SK-N-SH treated with all-trans-retinoic acid at 6 μM for 48 hours (cell line): ENCODE measurements around the gene AMY2A.
"Not testable (repeated sequence)": the region's sequence is repeated elsewhere in the genome, so short reads cannot be mapped to it uniquely, and the experiment has no call there.

Experiments
- ATAC-seq: fragments of 200-7000 bp; cut with Tn5 transposase; 3 replicates; pipeline ENCODE4 v1.9.1; 2020; ENCODE audit warnings: mild to moderate bottlenecking, moderate library complexity
- ARNTL ChIP-seq: fragments of 450-650 bp; formaldehyde crosslinking; IDR thresholded peaks from 2 replicates; pipeline ENCODE4 v1.5.0; 2020; ENCODE audit warnings: low read depth, mild to moderate bottlenecking, moderate library complexity, borderline replicate concordance
- BACH2 ChIP-seq: fragments of 250-450 bp; sonication (Bioruptor Pico); IDR thresholded peaks from 2 replicates; pipeline ENCODE4 v1.9.0; 2021; ENCODE audit warnings: mild to moderate bottlenecking, borderline replicate concordance
- CSRNP3 ChIP-seq: fragments of 250-450 bp; sonication (Bioruptor Pico); IDR thresholded peaks from 2 replicates; pipeline ENCODE4 v1.5.1; 2021; ENCODE audit warnings: mild to moderate bottlenecking, moderate library complexity
- ESRRG ChIP-seq: fragments of 250-450 bp; sonication (Bioruptor Pico); IDR thresholded peaks from 2 replicates; pipeline ENCODE4 v1.6.1; 2021; ENCODE audit warnings: mild to moderate bottlenecking
- GLIS3 ChIP-seq: fragments of 250-450 bp; sonication (Bioruptor Pico); IDR thresholded peaks from 2 replicates; pipeline ENCODE4 v1.5.0; 2020; ENCODE audit warnings: mild to moderate bottlenecking, moderate library complexity
- ISL1 ChIP-seq: fragments of 250-450 bp; sonication (Bioruptor Pico); IDR thresholded peaks from 2 replicates; pipeline ENCODE4 v2.1.2; 2022; ENCODE audit warnings: mild to moderate bottlenecking, moderate library complexity
- OSR1 ChIP-seq: fragments of 250-450 bp; sonication (Bioruptor Pico); IDR thresholded peaks from 2 replicates; pipeline ENCODE4 v1.8.0; 2022; ENCODE audit warnings: moderate library complexity, mild to moderate bottlenecking, inconsistent platforms
- PATZ1 ChIP-seq: fragments of 250-450 bp; sonication (Bioruptor Pico); IDR thresholded peaks from 2 replicates; pipeline ENCODE4 v1.8.0; 2020; ENCODE audit warnings: mild to moderate bottlenecking, moderate library complexity, borderline replicate concordance
- PPARA ChIP-seq: fragments of 250-450 bp; sonication (Bioruptor Pico); IDR thresholded peaks from 2 replicates; pipeline ENCODE4 v1.5.0; 2020; ENCODE audit warnings: mild to moderate bottlenecking, borderline replicate concordance
- RARB ChIP-seq: fragments of 250-450 bp; sonication (Bioruptor Pico); IDR thresholded peaks from 2 replicates; pipeline ENCODE4 v1.8.0; 2021; ENCODE audit warnings: mild to moderate bottlenecking, moderate library complexity
- SNAI2 ChIP-seq: fragments of 250-450 bp; sonication (Bioruptor Pico); IDR thresholded peaks from 2 replicates; pipeline ENCODE4 v1.5.0; 2020; ENCODE audit warnings: mild to moderate bottlenecking, moderate library complexity
- TCF4 ChIP-seq: fragments of 250-450 bp; sonication (Bioruptor Pico); IDR thresholded peaks from 2 replicates; pipeline ENCODE4 v1.8.0; 2021; ENCODE audit warnings: mild to moderate bottlenecking, moderate library complexity, borderline replicate concordance
- TOX ChIP-seq: fragments of 250-450 bp; sonication (Bioruptor Pico); IDR thresholded peaks from 2 replicates; pipeline ENCODE4 v1.8.0; 2021; ENCODE audit warnings: mild to moderate bottlenecking, moderate library complexity, borderline replicate concordance
- TSHZ2 ChIP-seq: fragments of 250-450 bp; sonication (Bioruptor Pico); IDR thresholded peaks from 2 replicates; pipeline ENCODE4 v1.5.0; 2020; ENCODE audit warnings: mild to moderate bottlenecking, moderate library complexity
- ZC3H10 ChIP-seq: fragments of 250-450 bp; sonication (Bioruptor Pico); IDR thresholded peaks from 2 replicates; pipeline ENCODE4 v1.5.1; 2021; ENCODE audit warnings: mild to moderate bottlenecking, moderate library complexity
- ZFP3 ChIP-seq: fragments of 250-450 bp; sonication (Bioruptor Pico); IDR thresholded peaks from 2 replicates; pipeline ENCODE4 v1.5.0; 2020; ENCODE audit warnings: mild to moderate bottlenecking, moderate library complexity
- ZFP30 ChIP-seq: fragments of 450-650 bp; formaldehyde crosslinking; IDR thresholded peaks from 2 replicates; pipeline ENCODE4 v1.5.0; 2022; ENCODE audit warnings: mild to moderate bottlenecking, moderate library complexity
- ZNF565 ChIP-seq: fragments of 450-650 bp; formaldehyde crosslinking; conservative IDR thresholded peaks from 2 replicates; pipeline ENCODE4 v1.5.0; 2020; ENCODE audit warnings: low read depth, mild to moderate bottlenecking, moderate library complexity
- ZNF70 ChIP-seq: fragments of 450-650 bp; formaldehyde crosslinking; IDR thresholded peaks from 2 replicates; pipeline ENCODE4 v1.5.0; 2020; ENCODE audit warnings: mild to moderate bottlenecking, moderate library complexity
- TF ChIP-seq, protein P1 (sequence below): fragments of 250-450 bp; sonication (Bioruptor Pico); IDR thresholded peaks from 2 replicates; pipeline ENCODE4 v1.5.1; 2020; ENCODE audit warnings: low read depth, mild to moderate bottlenecking, moderate library complexity
- TF ChIP-seq, protein P2 (sequence below): fragments of 250-450 bp; sonication (Bioruptor Pico); IDR thresholded peaks from 2 replicates; pipeline ENCODE4 v1.8.0; 2021; ENCODE audit warnings: low read depth, mild to moderate bottlenecking, moderate library complexity, borderline replicate concordance

Gene AMY2A

DNA sequence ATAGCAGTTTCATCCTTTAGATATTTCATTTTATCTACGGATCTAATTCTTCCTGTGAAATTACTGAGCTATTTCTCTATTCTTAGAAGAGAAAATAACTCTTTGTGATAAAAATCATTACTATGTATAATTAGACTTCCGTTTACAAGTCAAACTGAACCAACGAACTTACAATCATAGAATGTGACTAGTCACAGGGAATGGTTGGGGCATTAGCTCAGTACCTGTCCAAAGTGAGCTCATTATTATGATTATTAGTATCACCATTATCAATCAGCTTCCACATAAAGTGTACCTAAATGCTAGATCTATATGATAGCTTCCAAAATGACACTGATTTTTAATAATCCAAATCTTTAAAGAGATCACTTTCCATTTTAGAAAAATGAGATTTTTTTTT is 33.3 kb upstream of the AMY2A start:
- no peak for ATAC-seq

DNA sequence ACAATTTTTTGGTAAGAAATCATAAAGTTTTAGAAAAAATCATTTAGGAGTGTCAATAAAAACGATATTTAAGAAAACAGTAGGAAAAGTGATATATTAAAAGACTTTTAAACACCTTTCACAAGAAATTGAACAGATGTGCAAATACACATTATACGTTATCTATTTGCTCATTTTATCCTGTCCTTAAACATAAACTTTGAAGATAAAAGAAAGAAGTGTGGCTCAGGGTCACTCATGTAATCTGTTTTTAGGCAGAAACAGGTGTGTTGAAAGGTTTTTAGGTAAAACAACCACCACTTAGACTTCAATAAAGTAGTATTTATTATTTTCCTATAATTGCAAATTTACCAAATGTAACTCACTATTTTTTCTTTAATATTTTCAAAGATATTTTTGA is 32.7 kb upstream of the AMY2A start:
- ATAC-seq: no peak
- no peak for TF ChIP-seq TOX (CRISPR knock-in tag)
- TF ChIP-seq RARB (CRISPR knock-in tag): no peak
- no peak for TF ChIP-seq PATZ1 (CRISPR knock-in tag)
- TF ChIP-seq ARNTL: no peak
- no peak for TF ChIP-seq ZNF70 (CRISPR knock-in tag)
- TF ChIP-seq, protein P1, sequence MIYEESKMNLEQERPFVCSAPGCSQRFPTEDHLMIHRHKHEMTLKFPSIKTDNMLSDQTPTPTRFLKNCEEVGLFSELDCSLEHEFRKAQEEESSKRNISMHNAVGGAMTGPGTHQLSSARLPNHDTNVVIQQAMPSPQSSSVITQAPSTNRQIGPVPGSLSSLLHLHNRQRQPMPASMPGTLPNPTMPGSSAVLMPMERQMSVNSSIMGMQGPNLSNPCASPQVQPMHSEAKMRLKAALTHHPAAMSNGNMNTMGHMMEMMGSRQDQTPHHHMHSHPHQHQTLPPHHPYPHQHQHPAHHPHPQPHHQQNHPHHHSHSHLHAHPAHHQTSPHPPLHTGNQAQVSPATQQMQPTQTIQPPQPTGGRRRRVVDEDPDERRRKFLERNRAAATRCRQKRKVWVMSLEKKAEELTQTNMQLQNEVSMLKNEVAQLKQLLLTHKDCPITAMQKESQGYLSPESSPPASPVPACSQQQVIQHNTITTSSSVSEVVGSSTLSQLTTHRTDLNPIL: no peak
- TF ChIP-seq TCF4 (CRISPR knock-in tag): no peak
- no peak for TF ChIP-seq ZFP3 (CRISPR knock-in tag)
- no peak for TF ChIP-seq PPARA (CRISPR knock-in tag)
- TF ChIP-seq, protein P2, sequence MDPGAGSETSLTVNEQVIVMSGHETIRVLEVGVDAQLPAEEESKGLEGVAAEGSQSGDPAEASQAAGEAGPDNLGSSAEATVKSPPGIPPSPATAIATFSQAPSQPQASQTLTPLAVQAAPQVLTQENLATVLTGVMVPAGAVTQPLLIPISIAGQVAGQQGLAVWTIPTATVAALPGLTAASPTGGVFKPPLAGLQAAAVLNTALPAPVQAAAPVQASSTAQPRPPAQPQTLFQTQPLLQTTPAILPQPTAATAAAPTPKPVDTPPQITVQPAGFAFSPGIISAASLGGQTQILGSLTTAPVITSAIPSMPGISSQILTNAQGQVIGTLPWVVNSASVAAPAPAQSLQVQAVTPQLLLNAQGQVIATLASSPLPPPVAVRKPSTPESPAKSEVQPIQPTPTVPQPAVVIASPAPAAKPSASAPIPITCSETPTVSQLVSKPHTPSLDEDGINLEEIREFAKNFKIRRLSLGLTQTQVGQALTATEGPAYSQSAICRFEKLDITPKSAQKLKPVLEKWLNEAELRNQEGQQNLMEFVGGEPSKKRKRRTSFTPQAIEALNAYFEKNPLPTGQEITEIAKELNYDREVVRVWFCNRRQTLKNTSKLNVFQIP (CRISPR knock-in tag): no peak
- no peak for TF ChIP-seq ESRRG
- TF ChIP-seq SNAI2: no peak
- no peak for TF ChIP-seq OSR1 (CRISPR knock-in tag)
- no peak for TF ChIP-seq ZNF565
- TF ChIP-seq BACH2 (CRISPR knock-in tag): no peak
- TF ChIP-seq TSHZ2 (CRISPR knock-in tag): no peak

More for the DNA sequence above, 33.3 kb upstream of the AMY2A start:
- no peak for TF ChIP-seq BACH2 (CRISPR knock-in tag)
- TF ChIP-seq, all 23 proteins: peak for 0

DNA sequence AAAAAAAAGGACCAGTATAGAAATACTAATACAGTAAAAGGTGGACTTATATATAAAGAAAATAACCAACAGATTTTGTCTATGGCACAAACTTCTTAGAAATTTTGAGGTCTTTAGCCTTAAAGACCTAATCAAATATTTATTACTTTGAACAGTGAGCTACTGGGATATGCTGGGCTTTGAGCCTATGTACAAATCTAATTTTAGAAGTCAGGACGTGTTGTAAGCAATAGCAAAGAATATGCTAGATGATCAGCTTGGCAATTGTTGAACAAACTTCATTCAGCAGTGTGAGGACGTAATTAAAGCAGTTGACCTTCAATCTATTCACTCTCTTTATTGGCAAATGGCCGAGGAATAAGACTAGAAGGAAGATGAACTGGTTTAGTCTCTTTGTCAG is 14.5 kb upstream of the AMY2A start:
- not testable (repeated sequence) for ATAC-seq

GRCh38 chr1:103616362-103616761 is 865 bp upstream of the AMY2A start:
- no peak for ATAC-seq
- TF ChIP-seq ISL1 (CRISPR knock-in tag) (no peak), CSRNP3 (no peak), GLIS3 (CRISPR knock-in tag) (no peak), TCF4 (CRISPR knock-in tag) (no peak), ZC3H10 (CRISPR knock-in tag) (no peak), ZFP30 (no peak), ZFP3 (CRISPR knock-in tag) (no peak), SNAI2 (no peak), PATZ1 (CRISPR knock-in tag) (no peak), BACH2 (CRISPR knock-in tag) (no peak)
- TF ChIP-seq, protein P1: no peak
- TF ChIP-seq, protein P2 (CRISPR knock-in tag): no peak

DNA sequence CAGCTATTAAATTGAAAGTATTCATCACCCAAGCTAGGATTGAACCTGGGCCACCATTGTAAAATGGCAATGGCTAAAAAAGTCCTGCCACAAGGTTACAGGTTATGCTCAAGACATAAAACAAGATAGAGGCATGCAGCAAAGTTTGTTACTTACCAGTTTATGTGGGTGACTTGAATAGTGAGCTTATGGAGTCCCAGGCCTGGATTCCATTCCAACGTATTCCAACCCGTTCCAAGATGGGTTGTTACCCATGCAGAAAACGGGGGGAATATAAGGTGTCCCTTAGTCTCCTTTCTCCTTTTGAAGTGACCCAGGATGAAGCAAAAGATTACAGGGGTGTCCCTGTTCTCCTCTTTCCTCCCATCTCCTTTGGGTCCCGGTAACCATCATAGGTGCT is 10.2 kb downstream of the AMY2A start:
- ATAC-seq: not testable (repeated sequence)
